Inflammatory macrophage treated with lipopolysaccharide for 4 hours (primary cell): ENCODE results near the gene TTYH3.

Source experiments
- DNase-seq: peaks from one replicate; pipeline ENCODE4 v3.0.0-alpha.2; 2020

TTYH3 gene

DNA sequence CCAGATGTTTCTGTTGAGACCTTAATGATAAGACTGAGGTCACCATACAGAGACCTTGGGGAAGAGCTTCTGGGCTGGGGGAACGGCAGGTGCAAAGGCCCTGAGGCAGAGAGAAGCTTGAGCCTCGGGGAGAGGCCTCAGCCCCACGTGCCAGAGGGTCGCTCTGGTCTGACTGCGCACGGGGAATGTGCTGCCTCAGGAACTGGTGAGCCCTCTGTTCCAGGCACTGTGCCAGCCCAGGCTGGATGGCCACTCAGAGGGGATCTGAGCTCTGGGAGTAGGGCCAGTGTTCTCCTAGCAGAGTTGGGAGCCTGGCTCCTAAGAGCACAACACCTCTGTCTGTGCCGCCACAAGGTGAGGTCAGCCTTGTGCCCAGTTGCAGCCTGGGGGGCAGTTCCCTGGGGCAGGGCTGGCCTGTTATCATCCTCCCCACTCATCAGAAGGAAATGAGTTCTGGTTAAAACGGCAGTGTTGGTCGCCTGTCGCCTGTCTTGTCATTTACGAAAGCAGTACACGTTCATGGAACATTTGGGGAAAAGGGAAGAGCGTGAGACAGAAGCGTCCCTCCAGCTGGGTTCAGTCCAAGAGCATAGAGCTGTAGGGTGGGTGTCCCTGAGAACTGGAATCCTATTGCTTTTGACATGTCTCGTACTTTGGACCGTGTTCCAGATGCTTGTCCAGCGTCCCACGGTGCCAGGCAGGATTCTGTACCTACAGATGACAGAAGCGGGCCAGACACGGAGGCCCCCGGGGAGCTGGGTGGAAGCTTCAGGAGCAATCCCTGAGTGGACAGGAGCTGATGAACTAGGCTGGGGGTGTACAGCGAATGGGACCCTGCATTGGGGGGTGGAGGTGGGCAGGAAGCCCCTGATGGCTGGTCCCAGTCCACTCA is 4.3 kb downstream of the TTYH3 start:
- peak; percentile 50 for DNase-seq

DNA sequence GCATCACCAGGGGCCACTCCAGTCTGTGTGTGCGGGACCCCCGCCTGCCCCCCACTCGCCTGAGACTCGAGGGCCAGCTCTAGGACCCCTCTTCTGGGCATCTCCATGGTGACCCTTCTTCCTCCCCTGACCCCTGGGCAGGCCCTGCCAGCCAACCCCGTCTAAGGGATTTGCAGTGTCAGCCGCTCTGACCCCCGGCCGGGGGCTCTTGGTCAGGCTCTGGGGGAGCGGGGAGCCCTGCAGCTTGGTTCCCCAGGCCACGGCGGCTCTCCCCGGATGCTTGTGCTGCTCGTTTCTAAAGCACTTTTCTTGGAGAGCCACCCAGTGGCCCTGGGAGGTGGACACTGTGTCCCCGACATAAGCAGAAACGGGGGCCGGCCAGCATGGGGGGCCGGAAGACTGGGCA is 5.3 kb downstream of the TTYH3 start:
- DNase-seq: no peak

DNA sequence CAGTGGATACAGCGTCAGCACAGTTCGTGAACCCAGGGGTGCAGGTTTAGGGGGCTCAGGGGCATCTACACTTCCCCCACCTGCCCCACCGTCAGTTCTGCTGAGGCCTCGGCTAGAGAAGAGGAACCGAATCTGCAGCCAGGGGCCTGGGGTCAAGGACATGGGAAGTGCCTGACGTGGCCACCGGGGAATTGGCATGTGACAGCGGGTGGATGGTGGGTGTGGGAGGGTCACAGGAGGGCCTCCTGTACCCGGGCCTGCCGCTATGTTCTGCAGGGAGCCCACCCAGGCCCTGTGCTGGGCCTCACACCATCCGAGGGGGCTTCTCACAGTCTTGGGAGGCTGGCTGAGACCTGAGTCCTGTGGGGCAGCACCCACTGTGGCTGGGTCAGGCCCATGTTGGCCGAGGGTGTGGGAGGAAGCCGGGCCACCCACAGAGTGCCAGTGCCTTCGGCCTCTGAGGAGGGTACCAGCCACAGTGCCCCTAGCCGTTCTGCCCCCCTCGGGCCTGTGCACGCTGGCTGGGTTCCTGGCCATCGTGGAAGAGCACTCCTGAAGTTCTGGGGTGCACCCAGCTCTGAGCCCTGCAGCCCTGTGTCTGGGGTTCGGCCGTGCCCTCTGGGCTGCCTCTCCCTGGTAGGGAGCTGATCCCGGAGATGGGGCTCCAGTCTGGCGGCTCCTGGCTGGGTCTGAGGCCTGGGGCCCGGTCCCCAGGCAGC is 5.9 kb downstream of the TTYH3 start:
- DNase-seq: peak; percentile 93

DNA sequence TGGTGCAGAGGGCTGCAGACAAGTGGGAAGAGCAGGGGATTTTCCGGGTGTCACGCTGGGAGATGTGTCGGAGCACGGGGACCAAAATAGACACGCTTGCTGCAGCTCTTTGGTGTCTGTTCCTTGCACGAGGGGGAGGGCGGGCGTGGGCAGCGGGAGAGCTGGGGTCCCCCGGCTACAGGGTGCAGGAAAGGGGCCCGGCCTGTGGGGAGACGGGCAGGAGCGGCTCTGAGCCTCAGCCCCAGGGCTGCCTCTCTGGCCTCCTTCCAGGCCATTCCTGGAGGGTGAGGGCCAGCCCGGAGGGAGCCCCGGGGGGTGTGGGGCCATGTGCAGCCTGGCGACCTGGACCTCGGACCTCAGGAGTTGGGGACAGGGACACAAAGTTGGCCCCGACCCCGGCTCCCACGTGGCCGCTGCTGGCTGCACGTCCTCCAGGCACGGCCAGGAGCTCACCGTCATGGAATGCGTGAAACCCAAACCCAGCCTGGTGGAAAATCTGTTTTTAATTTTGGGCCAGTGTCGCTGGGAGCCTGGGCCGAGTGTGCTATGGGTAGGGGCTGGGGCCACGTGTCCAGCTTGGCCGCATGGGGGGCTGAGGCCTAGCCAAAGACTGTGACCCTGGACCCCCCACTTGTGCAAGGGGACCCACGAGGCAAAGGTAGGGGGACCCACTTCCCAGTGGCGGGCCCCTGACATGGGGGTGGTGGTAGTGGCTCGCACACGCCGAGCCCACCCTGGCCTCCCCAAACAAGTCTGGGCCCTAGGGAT is 6.6 kb downstream of the TTYH3 start:
- DNase-seq: peak; percentile 69

DNA sequence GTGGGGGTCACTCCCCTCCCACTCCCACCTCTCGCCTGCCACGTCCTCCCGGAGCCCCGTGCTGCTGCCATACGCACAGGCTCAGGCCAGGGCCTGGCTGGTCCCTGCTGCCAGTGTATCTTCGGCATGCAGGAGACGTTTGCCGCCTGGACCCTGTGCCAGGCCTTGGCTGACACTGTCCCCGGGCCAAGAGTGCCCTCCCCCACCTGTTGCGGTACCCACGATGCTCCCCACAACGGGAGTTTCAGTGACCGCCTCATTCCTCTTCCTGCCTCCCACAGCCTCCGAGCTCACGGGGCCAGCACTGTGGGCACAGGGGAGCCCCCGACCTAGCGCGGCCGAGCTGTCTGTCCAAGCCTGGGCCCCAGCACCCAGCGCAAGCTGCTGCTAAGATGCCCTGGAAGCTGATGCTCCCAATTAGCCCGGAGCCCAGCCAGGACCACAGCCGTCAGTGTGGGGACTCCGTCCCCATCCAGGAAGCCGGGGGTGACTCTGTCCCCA is 7.4 kb downstream of the TTYH3 start:
- DNase-seq: peak; percentile 18

DNA sequence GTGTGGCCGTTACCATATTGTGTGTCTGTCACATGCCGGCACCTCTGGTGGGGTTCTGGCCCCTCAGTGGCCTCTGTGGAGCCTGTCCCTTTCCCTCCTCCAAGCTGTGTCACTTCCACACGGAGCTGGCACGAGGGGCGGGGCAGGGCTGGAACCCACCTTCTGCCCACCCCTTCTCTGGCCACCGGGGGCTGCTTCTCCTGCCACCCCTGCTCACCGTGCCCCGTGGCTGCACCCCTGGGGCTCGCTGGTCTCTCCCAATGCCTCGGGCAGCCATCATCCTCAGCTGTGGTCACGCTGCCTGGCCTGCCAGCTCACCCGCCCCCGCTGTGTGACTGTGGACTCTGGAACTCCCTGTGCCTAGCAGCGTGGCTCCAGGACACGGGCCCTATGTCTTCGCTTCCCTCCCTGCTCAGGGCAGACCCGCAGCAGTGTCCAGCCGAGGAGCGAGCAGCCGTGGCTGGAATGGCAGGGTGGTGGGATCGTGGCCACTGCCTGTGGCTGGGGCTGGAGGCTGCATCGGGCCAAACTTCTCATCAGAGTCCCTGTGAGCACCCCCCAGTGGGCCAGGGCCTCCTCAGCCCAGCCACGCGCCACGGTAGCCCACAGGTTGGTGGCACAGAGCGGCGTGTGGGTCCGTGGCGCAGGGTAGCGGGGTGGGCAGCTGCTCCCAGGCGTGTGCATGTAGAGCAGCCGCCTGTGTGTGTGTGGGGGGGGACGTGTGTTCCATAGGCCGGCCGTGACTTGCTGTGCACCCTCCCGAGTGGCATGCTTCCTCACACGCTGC is 8.1 kb downstream of the TTYH3 start:
- DNase-seq: no peak

DNA sequence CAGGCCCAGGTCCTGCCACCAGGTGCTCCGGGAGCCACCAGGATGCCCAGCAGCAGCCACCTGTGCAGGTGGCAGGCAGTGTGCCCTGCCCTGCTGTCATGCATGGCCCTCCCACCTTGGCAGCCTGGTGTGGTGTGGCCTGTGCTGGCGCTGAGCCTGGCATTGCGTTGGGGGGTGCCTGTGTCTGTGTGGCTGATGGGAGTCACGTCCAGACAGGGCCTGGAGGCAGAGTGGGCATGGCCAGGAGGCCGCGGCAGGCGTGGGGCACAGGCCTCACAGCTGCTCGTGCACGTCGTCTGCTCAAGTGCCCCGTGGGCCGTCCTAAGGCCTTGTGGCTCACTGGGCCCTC is 8.7 kb downstream of the TTYH3 start:
- DNase-seq: no peak

DNA sequence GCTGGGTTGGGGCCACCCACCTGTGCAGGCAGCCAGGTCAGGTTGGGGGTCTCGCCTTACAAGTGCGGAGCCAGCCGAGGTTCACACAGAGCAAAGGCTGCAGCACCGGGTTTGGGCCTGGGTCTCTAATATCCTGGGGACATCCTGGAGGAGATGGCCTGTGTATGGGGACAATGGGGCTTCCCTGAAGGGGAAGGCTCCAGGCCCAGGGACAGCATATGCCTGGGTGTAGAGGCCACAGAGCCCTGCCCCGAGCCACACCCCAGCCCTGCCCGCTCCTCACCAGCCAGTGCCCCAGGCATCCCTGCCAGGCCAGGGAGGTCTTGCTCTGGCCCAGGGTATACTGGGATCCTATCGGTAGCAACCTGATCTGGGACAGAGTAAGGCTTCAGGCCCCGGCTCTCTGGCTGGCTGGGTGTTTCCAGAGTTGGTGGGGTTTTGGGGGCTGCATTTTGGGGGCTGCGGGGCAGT is 9.1 kb downstream of the TTYH3 start:
- no peak for DNase-seq

DNA sequence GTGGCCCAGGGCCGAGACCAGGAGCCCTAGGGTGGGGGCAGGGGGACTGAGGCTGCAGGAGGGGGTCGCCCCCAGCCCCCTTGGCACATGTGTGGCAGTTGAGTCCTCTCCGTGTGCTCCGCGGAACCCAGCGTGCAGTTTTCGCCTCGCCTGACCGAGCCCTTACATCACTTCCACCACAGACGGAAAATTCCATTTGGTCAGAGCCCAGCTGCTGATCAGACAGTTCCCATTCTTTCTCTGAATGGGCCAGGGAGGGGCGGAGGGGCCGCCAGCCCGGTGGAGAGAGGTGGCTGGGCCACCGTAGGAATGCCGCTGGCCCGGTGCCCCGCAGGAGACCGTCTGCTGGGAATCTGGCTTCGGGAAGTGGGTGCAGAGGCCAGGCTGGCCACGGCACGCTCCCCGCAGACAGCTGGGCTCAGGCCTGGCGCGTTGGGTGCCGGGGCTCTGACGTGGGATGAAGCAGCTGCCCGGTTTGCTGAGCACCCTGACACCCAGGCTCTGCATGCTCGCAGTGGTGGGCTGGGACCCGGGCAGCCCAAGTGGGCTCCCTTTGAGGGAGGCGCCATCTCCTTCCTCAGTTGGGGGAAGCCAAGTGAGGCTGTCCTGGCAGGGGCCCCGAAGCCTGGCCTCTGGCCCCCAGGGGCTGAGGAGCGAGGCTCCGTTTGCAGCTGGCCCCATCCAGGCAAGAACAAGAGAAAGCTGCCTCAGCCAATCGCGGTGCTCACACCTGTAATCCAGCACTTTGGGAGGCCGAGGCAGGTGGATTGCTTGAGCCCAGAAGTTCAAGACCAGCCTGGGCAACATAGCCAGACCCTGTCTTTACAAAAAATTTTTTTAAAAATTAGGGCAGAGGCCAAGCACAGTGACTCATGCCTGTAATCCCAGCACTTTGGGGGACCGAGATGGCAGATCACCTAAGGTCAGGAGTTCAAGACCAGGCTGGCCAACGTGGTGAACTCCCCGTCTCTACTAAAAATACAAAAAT is 9.9 kb downstream of the TTYH3 start:
- peak; percentile 86 for DNase-seq

DNA sequence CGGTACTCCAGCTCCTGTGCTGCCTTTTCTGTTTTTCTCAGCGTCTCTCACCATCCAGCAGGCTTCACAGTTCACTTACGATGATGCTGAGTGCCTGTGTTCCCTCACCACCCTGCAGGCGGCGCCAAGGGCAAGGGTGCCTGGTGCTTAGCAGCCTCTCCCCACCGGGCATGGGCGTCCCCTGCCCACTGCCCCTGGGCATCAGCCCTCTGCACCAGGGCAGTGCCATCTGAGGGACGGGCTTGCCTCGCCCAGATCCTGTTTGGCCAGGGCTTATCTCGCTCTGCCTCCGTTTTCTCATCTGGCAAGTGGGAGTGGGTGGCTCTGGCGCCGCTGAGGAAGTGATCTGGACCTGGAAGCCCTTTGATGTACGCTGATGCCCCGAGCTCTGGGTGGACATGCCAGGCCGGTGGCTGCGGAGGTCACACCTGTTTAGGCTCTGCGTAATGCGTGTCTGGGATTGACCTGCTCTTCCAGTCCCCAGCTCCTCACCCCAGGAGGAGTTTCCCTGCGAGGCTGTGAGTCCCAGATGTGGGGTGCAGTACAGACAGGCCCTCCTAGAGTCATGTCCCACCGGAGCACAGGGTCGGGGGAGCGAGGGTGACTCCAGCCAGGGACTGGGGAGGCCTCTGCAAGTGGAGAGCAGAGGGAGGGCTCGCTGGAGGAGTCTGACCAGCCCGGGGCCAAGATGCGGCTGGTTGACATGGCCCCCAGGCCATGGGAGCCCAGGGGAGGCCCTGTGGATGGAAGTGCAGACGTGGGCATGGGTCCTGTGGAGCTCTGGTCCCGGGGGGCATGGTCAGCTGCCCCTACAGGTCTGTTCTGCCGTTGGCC is 11.8 kb downstream of the TTYH3 start:
- no peak for DNase-seq

DNA sequence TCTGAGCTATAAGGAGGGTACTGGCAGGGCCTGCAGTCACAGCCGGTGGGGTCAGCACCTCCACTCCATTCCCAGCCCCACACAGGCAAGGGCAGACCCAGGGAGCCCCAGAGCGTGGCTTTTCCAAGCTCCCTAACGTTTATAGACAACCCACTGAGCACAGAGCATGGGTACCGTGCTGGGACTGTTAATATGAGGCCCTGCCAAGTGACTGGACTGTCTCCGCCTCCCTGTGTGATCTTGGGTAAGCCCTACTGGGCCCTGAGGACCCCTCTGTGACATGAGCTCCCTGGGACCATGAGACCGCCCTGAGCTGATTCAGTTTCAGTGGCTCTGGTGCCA is 12.4 kb downstream of the TTYH3 start:
- DNase-seq: no peak

DNA sequence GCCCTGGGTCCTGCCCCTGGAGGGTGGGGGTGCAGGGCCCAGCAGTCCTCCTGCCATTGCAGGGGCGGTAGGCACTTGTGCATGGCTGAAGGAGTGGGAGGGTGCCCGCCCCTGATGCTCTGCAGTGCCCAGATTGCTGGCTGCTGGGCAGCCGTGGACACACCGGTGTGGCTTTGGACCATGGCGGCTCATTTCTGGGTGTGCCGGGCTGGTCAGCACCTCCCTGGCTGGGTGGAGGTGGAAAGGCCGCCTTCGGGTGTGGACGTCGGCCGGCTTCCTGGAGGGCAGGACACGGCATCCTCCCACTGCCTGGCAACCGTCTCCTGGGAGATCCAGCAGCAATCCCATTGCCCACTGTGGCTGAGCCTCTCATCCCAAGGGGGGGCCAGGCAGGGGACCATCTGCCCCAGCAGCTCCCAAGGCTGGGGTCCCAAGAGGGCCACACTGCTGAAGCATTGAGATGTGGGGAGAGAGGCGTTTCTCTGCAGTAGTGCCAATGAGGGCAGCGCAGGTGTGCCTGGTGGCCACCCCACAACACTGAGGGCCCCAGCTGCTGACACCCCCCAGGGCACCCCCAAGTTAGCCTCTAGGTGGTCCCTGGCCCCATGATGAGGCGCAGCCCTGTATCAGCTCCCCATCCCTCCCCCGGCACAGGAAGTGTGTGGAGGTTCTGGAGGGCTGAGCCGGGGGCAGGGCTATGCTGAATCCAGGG is 12.9 kb downstream of the TTYH3 start:
- DNase-seq: no peak

DNA sequence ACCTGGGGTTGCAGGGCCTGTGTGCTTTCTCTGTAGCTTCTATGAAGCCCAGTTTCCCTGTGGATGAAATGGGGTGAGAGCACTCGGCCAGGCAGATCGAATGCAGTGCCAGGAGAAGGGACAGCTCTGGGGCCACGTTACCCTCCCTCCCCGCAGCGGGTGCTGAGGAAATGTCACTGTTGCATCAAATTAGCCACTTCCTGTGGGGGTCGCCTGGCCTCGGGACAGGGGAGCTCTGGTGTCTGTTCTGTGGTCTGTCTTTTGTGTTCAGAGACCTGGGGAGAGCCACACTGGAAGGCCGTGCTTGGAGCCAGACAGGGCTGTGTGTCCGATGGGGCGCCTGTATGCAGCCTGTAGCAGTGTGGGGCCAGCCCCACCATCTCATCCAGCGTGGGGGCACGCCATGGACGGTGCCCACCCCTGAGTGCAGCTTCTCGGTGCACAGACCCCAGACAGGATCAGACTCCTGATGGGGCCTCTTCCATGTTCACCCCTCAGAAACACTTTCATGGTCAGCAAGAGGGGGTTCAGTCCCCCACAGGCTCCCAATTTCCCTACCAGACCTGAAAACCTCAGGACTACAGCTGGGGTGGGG is 13.6 kb downstream of the TTYH3 start:
- DNase-seq: peak; percentile 50

DNA sequence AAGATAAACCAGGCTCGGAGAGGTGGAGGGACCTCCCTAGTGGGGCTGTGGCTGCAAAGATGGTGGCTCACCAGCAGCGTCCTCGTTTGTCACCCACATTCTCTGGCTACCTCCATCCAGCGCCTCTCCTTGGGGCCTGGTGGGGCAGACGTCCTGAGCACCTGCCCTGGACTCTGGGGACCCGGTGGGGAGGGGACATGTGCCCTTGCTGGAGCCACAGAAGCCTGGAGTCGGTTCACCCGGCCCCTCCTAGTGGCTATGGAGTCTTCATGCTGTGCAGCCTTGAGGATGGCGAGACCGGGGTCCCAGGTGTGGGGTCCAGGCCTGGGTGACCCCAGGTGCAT is 14.5 kb downstream of the TTYH3 start:
- DNase-seq: no peak

DNA sequence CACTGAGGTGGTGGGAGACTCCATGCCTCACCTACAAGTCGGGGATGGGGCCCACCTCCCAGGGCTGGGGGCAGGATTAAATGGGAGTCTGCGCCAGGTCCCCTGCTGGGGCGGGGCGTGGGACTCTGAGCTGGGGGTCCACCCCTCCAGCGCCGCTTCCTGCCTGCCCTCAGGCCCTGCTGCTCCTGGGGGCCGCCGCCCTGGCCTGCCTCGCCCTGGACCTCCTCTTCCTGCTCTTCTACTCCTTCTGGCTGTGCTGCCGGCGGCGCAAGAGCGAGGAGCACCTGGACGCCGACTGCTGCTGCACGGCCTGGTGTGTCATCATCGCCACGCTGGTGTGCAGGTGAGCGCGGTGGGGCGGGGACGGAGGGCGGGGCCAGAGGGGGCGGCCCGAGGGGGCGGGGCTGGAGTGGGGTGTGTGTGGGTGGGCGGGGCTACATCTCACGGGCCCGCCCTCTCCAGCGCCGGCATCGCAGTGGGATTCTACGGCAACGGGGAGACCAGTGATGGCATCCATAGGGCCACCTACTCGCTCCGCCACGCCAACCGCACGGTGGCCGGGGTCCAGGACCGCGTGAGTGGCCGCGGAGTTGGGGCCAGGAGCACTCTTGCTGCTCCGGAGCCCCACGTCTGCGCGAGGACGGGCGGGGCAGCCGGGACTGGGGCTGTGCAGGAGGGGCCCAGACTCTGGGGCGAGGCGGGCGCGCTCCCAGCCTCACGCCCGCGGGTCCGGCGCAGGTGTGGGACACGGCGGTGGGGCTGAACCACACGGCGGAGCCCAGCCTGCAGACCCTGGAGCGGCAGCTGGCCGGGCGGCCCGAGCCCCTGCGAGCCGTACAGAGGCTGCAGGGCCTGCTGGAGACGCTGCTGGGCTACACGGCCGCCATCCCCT is 15.1 kb downstream of the TTYH3 start:
- no peak for DNase-seq

DNA sequence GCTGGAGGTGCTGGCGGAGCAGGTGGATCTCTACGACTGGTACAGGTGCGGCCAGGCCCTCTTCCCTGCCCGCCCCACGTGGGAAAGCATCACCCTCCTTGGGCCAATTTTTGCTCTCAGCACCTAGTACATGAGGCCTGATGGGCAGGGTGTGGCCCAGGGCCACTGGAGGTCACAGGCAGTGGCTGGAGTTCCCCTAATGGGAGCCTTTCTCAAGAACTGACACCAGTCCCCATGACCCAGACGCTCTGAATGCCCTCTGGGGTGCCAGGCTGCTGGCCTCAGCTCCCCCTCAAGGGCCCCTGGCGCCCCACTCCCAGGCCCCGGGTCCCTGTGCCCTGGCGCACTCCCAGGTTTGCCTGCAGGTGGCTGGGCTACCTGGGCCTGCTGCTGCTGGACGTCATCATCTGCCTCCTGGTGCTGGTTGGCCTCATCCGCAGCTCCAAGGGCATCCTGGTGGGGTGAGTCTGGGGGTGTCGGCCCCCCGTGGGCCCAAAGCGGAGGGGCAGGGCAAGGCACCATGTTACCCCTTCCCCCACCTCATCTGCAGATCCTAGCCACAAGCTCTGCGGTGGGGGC is 15.9 kb downstream of the TTYH3 start:
- peak; percentile 82 for DNase-seq

DNA sequence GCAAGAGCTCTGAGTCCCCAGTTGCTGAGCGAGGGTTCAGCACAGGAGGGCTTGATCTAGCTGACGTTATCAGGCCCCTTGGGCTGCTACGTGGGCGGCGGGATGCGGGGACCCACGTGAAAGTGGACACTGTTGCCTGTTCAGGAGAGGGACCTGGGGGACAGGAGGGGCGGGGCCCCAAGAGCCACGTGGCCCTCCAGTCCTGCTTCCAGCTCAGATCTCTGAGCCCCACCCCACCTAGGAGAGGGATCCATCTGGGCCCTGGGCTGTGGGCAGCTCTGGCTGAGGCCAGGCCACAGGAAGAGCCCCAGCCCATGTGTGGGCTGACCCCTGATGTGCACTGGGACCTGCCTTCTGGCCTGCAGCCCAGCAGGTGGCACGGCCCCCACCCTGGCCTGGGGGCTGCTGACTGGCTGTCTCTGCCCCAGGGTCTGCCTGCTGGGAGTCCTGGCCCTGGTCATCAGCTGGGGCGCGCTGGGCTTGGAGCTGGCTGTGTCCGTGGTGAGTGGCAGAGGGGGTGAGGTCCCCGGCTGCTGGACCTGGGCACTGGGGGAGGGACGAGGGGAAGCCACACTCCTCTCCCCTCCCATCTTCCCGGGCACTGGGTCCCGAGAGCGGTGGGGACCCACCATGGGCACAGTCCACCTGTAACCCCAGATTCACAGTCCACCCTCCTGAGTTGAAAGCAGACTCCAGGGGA is 17.5 kb downstream of the TTYH3 start:
- no peak for DNase-seq
